IMR-90 (cell line): ENCODE results near the gene DCHS1. TPM values are rescaled to one million over a fixed set of nuclear protein-coding genes. Genes with fewer than 3 reads are reported as not detected.
"Not testable (repeated sequence)": the region's sequence is repeated elsewhere in the genome, so short reads cannot be mapped to it uniquely, and the experiment has no call there.

Experiments
- ATAC-seq: fragments of 200-7000 bp; cut with Tn5 transposase; 2 replicates; pipeline ENCODE4 v1.9.1; 2020; ENCODE audit warnings: low read depth, mild to moderate bottlenecking, moderate library complexity
- BruUV-seq: library from RNA; stranded (reverse); fragments of 400-500 nt; replicated peaks from 2 replicates; lab custom pipeline; 2021; lab: Mats Ljungman, UMichigan
- CTCF ChIA-PET: fragments of 300-600 bp; formaldehyde crosslinking; extraction: SDS; loops from one replicate; lab custom pipeline; 2021; ENCODE audit warnings: antibody characterized with exemption; lab: Yijun Ruan, JAX
- POLR2A ChIA-PET: fragments of 300-600 bp; sonication (Branson Sonifier 250); formaldehyde crosslinking; loops from one replicate; lab custom pipeline; 2022; ENCODE audit warnings: antibody characterized with exemption; ENCODE audit not compliant: unreplicated experiment; lab: Charles Lee
- DNase-seq: peaks from one replicate; pipeline ENCODE4 v3.0.0; 2013
- H2AFZ ChIP-seq: replicated peaks from 2 replicates; pipeline ENCODE3; 2013; ENCODE audit warnings: low read length, mild to moderate bottlenecking; ENCODE audit not compliant: poor library complexity
- H2AK5ac ChIP-seq: 2 replicates; pipeline ENCODE4 v1.6.1; 2013; ENCODE audit warnings: low read depth, low read length, inconsistent platforms
- H2AK9ac ChIP-seq: replicated peaks from 2 replicates; pipeline ENCODE3; 2013; ENCODE audit warnings: mild to moderate bottlenecking, low read depth, low read length, moderate library complexity; ENCODE audit not compliant: poor library complexity
- H2BK120ac ChIP-seq: 2 replicates; pipeline ENCODE4 v1.6.1; 2013; ENCODE audit warnings: low read depth, low read length, inconsistent platforms
- H2BK15ac ChIP-seq: 3 replicates; pipeline ENCODE4 v1.6.1; 2013; ENCODE audit warnings: low read depth, low read length, inconsistent platforms
- H2BK20ac ChIP-seq: 2 replicates; pipeline ENCODE4 v1.6.1; 2013; ENCODE audit warnings: low read depth, mild to moderate bottlenecking, inconsistent platforms, low read length, moderate library complexity
- H2BK5ac ChIP-seq: 2 replicates; pipeline ENCODE4 v1.6.1; 2013; ENCODE audit warnings: mild to moderate bottlenecking, low read depth, low read length, inconsistent platforms; ENCODE audit not compliant: poor library complexity, severe bottlenecking
- H3K14ac ChIP-seq: replicated peaks from 2 replicates; pipeline ENCODE4 v1.6.1; 2013; ENCODE audit warnings: low read depth, low read length, inconsistent platforms
- H3K18ac ChIP-seq: 2 replicates; pipeline ENCODE4 v1.6.1; 2013; ENCODE audit warnings: low read depth, low read length, control low read depth
- H3K23ac ChIP-seq: 2 replicates; pipeline ENCODE4 v1.6.1; 2013; ENCODE audit warnings: low read depth, low read length, inconsistent platforms
- H3K27ac ChIP-seq: 2 replicates; pipeline ENCODE4 v1.5.1; 2013; ENCODE audit warnings: mild to moderate bottlenecking, control low read depth, low read length; ENCODE audit not compliant: insufficient read depth
- H3K27me3 ChIP-seq: 2 replicates; pipeline ENCODE4 v1.6.1; 2013; ENCODE audit warnings: low read length; ENCODE audit not compliant: control insufficient read depth, insufficient read depth
- H3K36me3 ChIP-seq: 2 replicates; pipeline ENCODE4 v1.6.1; 2013; ENCODE audit warnings: low read length, mixed read lengths; ENCODE audit not compliant: control insufficient read depth, insufficient read depth
- H3K4ac ChIP-seq: 2 replicates; pipeline ENCODE4 v1.6.1; 2013; ENCODE audit warnings: low read depth, low read length, inconsistent platforms
- H3K4me1 ChIP-seq: 2 replicates; pipeline ENCODE4 v1.6.1; 2013; ENCODE audit warnings: low read length, mixed read lengths; ENCODE audit not compliant: control insufficient read depth, insufficient read depth
- H3K4me2 ChIP-seq: 2 replicates; pipeline ENCODE4 v1.6.1; 2013; ENCODE audit warnings: low read depth, mild to moderate bottlenecking, control low read depth, low read length, moderate library complexity
- H3K4me3 ChIP-seq: 2 replicates; pipeline ENCODE4 v1.5.1; 2013; ENCODE audit warnings: low read depth, mild to moderate bottlenecking, control low read depth, low read length, moderate library complexity; ENCODE audit not compliant: insufficient read depth
- H3K56ac ChIP-seq: 2 replicates; pipeline ENCODE4 v1.6.1; 2013; ENCODE audit warnings: low read length, inconsistent platforms; ENCODE audit not compliant: insufficient read depth; ENCODE audit errors: extremely low read depth
- H3K79me1 ChIP-seq, 2 experiments: 2 replicates each; pipeline ENCODE4 v1.6.1; 2013; ENCODE audit warnings: low read length in 2 of 2, inconsistent platforms in 1 of 2, low read depth in 1 of 2
- H3K9ac ChIP-seq: 2 replicates; pipeline ENCODE4 v1.6.1; 2013; ENCODE audit warnings: low read depth, low read length, control low read depth
- H3K9me1 ChIP-seq: 2 replicates; pipeline ENCODE4 v1.6.1; 2013; ENCODE audit warnings: low read length, inconsistent platforms; ENCODE audit not compliant: insufficient read depth
- H3K9me3 ChIP-seq: 2 replicates; pipeline ENCODE4 v1.6.1; 2013; ENCODE audit warnings: low read length; ENCODE audit not compliant: control insufficient read depth, insufficient read depth
- H4K20me1 ChIP-seq: 2 replicates; pipeline ENCODE4 v1.6.1; 2013; ENCODE audit warnings: low read length, inconsistent platforms; ENCODE audit not compliant: insufficient read depth
- H4K5ac ChIP-seq: 2 replicates; pipeline ENCODE4 v1.6.1; 2013; ENCODE audit warnings: mild to moderate bottlenecking, low read depth, low read length, control low read depth
- H4K8ac ChIP-seq, 2 experiments: 2 replicates each; pipeline ENCODE4 v1.6.1; 2013; ENCODE audit warnings: low read depth in 2 of 2, low read length in 2 of 2, control low read depth in 1 of 2, inconsistent platforms in 1 of 2
- H4K91ac ChIP-seq: 2 replicates; pipeline ENCODE4 v1.6.1; 2013; ENCODE audit warnings: low read depth, low read length, inconsistent platforms; ENCODE audit not compliant: insufficient read depth
- WGBS, 2 experiments: methylation state at CpG; one replicate each; pipeline versions ENCODE4 v1.1.5 to v1.1.7; 2013; ENCODE audit warnings: missing lambda C conversion rate in 2 of 2; ENCODE audit not compliant: insufficient read length in 1 of 2; ENCODE audit errors: extremely low coverage in 2 of 2; 5-methylcytosine and 5-hydroxymethylcytosine counted together
- dilution Hi-C: fragments of 300-500 bp; cut with HindIII; formaldehyde crosslinking; loops from one replicate; pipeline ENCODE4 v1.14.3; 2018; ENCODE audit warnings: low sequenced_read_pairs; ENCODE audit not compliant: unreplicated experiment
- in situ Hi-C: fragments of 300-500 bp; cut with MboI; formaldehyde crosslinking; loops from 3 replicates; pipeline ENCODE4 v1.14.3; 2019; ENCODE audit warnings: low sequenced_read_pairs, inconsistent platforms, mixed read lengths
- intact Hi-C: fragments of 100-400 bp; cut with micrococcal nuclease; formaldehyde crosslinking; loops from 2 replicates; pipeline ENCODE4 v1.10.0; 2022
- polyA plus RNA-seq, 3 experiments: library from polyadenylated mRNA; depleted of rRNA; stranded (reverse); fragments of >200 nt; gene quantifications; 2 replicates each; pipeline ENCODE4 v1.2.3, GENCODE V29; 2012; ENCODE audit warnings: low replicate concordance in 1 of 3
- total RNA-seq: library from RNA; depleted of rRNA; stranded (reverse); fragments of >200 nt; gene quantifications from 2 replicates; pipeline ENCODE4 v1.2.3, GENCODE V29; 2012

Gene DCHS1
- total and polyA plus RNA-seq, 2 of the 4 experiments (the other 2 are of a cell fraction): 1.4 to 3.3 TPM

DNA sequence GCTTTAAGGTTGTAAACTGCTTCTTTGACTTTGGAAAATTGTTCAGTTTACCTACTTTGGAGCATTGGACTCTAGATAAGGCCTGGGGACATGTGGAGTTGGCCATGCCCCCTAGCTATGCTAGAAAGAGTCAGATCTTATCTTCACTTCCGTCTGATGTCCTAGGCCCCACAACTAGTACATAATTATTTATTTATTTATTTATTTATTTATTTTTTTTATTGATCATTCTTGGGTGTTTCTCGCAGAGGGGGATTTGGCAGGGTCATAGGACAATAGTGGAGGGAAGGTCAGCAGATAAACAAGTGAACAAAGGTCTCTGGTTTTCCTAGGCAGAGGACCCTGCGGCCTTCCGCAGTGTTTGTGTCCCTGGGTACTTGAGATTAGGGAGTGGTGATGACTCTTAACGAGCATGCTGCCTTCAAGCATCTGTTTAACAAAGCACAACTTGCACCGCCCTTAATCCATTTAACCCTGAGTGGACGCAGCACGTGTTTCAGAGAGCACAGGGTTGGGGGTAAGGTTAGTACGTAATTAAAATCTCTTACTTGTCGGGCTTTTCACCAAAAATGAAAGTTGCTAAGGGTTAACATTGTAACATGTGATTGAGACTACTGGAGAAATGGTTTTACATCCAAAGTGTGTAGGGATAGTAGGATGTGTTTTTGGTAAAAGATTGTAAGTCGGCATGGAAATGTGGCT lies 35.0 kb upstream of the DCHS1 start:
- BruUV-seq, H3K9me3 ChIP-seq, H2BK120ac ChIP-seq, H4K20me1 ChIP-seq, H2AK9ac ChIP-seq, CTCF ChIA-PET, ATAC-seq, H2AFZ ChIP-seq, H3K4me1 ChIP-seq, H3K4me3 ChIP-seq, H3K27ac ChIP-seq, dilution Hi-C loops, intact Hi-C loops, H3K4ac ChIP-seq, H2BK20ac ChIP-seq, H4K5ac ChIP-seq, H3K56ac ChIP-seq, H4K91ac ChIP-seq, H2BK5ac ChIP-seq, H3K79me1 ChIP-seq, H3K4me2 ChIP-seq, DNase-seq, H3K14ac ChIP-seq, POLR2A ChIA-PET, H2AK5ac ChIP-seq, H2BK15ac ChIP-seq, H3K23ac ChIP-seq, H4K8ac ChIP-seq, H3K18ac ChIP-seq, H3K36me3 ChIP-seq, H3K9ac ChIP-seq, H3K9me1 ChIP-seq, H3K27me3 ChIP-seq, in situ Hi-C loops: not testable (repeated sequence)
- 100% methylated on average over 1 of the region's 11 CpGs for WGBS, 2 experiments
